ENCODE results near the gene DRICH1. TPM values are rescaled to one million over a fixed set of nuclear protein-coding genes. Genes with fewer than 3 reads are reported as not detected.
"Not testable (repeated sequence)": the region's sequence is repeated elsewhere in the genome, so short reads cannot be mapped to it uniquely, and the experiment has no call there.

DRICH1 gene
- total RNA-seq, 1 experiment from 2014 or later = 0.15 TPM

GRCh38 chr22:23639661-23640060 lies 7.5 kb upstream of the DRICH1 start:
- no TSS peak for BruUV-seq (replicated peaks)
- TF ChIP-seq CTCF (conservative IDR thresholded peaks at IDR 0.05; ENCODE audit: low read depth, low read length) (no peak), EZH2 (IDR thresholded peaks at IDR 0.05; ENCODE audit: low read length, unreplicated experiment) (no peak), EZH2phosphoT487 (IDR thresholded peaks at IDR 0.05; ENCODE audit: borderline replicate concordance, low read length) (no peak)
- Histone ChIP-seq H3K9ac (ENCODE audit: low read length) (no peak overlapping the region), H3K79me2 (ENCODE audit: low read length) (no peaks in the 10 kb centered on the region), H3K4me1 (ENCODE audit: insufficient read depth, low read length) (no peaks in the 10 kb centered on the region), H3K4me2 (ENCODE audit: low read length) (no peak overlapping the region), H4K20me1 (ENCODE audit: low read length) (no peaks in the 10 kb centered on the region), H3F3A (ENCODE audit: low read length, unreplicated experiment) (no peaks in the 10 kb centered on the region), H3K27ac (ENCODE audit: low read length) (no peak overlapping the region), H3K4me3 (ENCODE audit: low read length) (no peak overlapping the region), H2AFZ (ENCODE audit: low read length) (no peak overlapping the region), H3K9me3 (ENCODE audit: low read length) (no peaks in the 10 kb centered on the region), H3K9me2 (replicated peaks; ENCODE audit: low read length) (no peaks in the 10 kb centered on the region), H3K27me3 (ENCODE audit: low read length) (no peaks in the 10 kb centered on the region), H3K36me3 (ENCODE audit: low read depth, low read length) (no peaks in the 10 kb centered on the region)
- DNase-seq (no peak), ATAC-seq (no peak)
- intact Hi-C loops (cut with micrococcal nuclease) = no loop called here
- POLR2A ChIA-PET (ENCODE audit: unreplicated experiment) = no interaction called here
- CTCF ChIA-PET = no interaction called here

GRCh38 chr22:23638611-23639010 lies 6.5 kb upstream of the DRICH1 start:
- Histone ChIP-seq H3K27ac (ENCODE audit: low read length) (no peak overlapping the region), H3F3A (ENCODE audit: low read length, unreplicated experiment) (no peaks in the 10 kb centered on the region), H3K79me2 (ENCODE audit: low read length) (no peaks in the 10 kb centered on the region), H3K4me1 (ENCODE audit: insufficient read depth, low read length) (no peaks in the 10 kb centered on the region), H3K9me3 (ENCODE audit: low read length) (no peaks in the 10 kb centered on the region), H3K27me3 (ENCODE audit: low read length) (no peaks in the 10 kb centered on the region), H3K9me2 (replicated peaks; ENCODE audit: low read length) (no peaks in the 10 kb centered on the region), H3K4me3 (ENCODE audit: low read length) (no peak overlapping the region), H3K36me3 (ENCODE audit: low read depth, low read length) (no peaks in the 10 kb centered on the region), H3K9ac (ENCODE audit: low read length) (no peak overlapping the region), H2AFZ (ENCODE audit: low read length) (no peak overlapping the region), H3K4me2 (ENCODE audit: low read length) (no peak overlapping the region), H4K20me1 (ENCODE audit: low read length) (no peaks in the 10 kb centered on the region)
- CTCF ChIA-PET = no interaction called here
- ATAC-seq (no peak), DNase-seq (no peak)
- BruUV-seq (replicated peaks) = no TSS peak
- intact Hi-C loops (cut with micrococcal nuclease) = no loop called here
- no peak for TF ChIP-seq CTCF (conservative IDR thresholded peaks at IDR 0.05; ENCODE audit: low read depth, low read length)
- POLR2A ChIA-PET (ENCODE audit: unreplicated experiment) = no interaction called here

- H3K79me2 ChIP-seq (ENCODE audit: low read length); BruUV-seq (replicated peaks); H3K4me3 ChIP-seq (ENCODE audit: low read length); intact Hi-C loops (cut with micrococcal nuclease); H2AFZ ChIP-seq (ENCODE audit: low read length); H3K27me3 ChIP-seq (ENCODE audit: low read length); H3F3A ChIP-seq (ENCODE audit: low read length, unreplicated experiment); H3K4me1 ChIP-seq (ENCODE audit: insufficient read depth, low read length); H3K9ac ChIP-seq (ENCODE audit: low read length); H3K36me3 ChIP-seq (ENCODE audit: low read depth, low read length); CTCF ChIA-PET; ATAC-seq; H3K9me2 ChIP-seq (replicated peaks; ENCODE audit: low read length); H3K27ac ChIP-seq (ENCODE audit: low read length); H3K9me3 ChIP-seq (ENCODE audit: low read length); H4K20me1 ChIP-seq (ENCODE audit: low read length); H3K4me2 ChIP-seq (ENCODE audit: low read length); POLR2A ChIA-PET (ENCODE audit: unreplicated experiment); DNase-seq: not testable (repeated sequence)
These were observed 3.2 kb upstream of the DRICH1 start for GRCh38 chr22:23635291-23635690.

GRCh38 chr22:23628056-23628743 lies 3.9 kb downstream of the DRICH1 start:
- CTCF ChIA-PET; H3K27ac ChIP-seq (ENCODE audit: low read length); POLR2A ChIA-PET (ENCODE audit: unreplicated experiment); H3K27me3 ChIP-seq (ENCODE audit: low read length); BruUV-seq (replicated peaks); H3K79me2 ChIP-seq (ENCODE audit: low read length); H3F3A ChIP-seq (ENCODE audit: low read length, unreplicated experiment); ATAC-seq; DNase-seq; intact Hi-C loops (cut with micrococcal nuclease); H4K20me1 ChIP-seq (ENCODE audit: low read length); H3K36me3 ChIP-seq (ENCODE audit: low read depth, low read length); H2AFZ ChIP-seq (ENCODE audit: low read length); H3K4me1 ChIP-seq (ENCODE audit: insufficient read depth, low read length); H3K4me2 ChIP-seq (ENCODE audit: low read length); H3K9ac ChIP-seq (ENCODE audit: low read length); H3K9me3 ChIP-seq (ENCODE audit: low read length); H3K9me2 ChIP-seq (replicated peaks; ENCODE audit: low read length); H3K4me3 ChIP-seq (ENCODE audit: low read length): not testable (repeated sequence)

- H4K20me1 ChIP-seq (ENCODE audit: low read length); H3K27me3 ChIP-seq (ENCODE audit: low read length); H3K27ac ChIP-seq (ENCODE audit: low read length); H3K4me3 ChIP-seq (ENCODE audit: low read length); H3K9ac ChIP-seq (ENCODE audit: low read length); H3K4me1 ChIP-seq (ENCODE audit: insufficient read depth, low read length); H3K36me3 ChIP-seq (ENCODE audit: low read depth, low read length); H3K9me2 ChIP-seq (replicated peaks; ENCODE audit: low read length); ATAC-seq; DNase-seq; CTCF ChIA-PET; H2AFZ ChIP-seq (ENCODE audit: low read length); H3K79me2 ChIP-seq (ENCODE audit: low read length); H3K9me3 ChIP-seq (ENCODE audit: low read length); H3F3A ChIP-seq (ENCODE audit: low read length, unreplicated experiment); intact Hi-C loops (cut with micrococcal nuclease); BruUV-seq (replicated peaks); POLR2A ChIA-PET (ENCODE audit: unreplicated experiment); H3K4me2 ChIP-seq (ENCODE audit: low read length): not testable (repeated sequence)
These were observed 4.6 kb downstream of the DRICH1 start for GRCh38 chr22:23627401-23628055.

Measured in PC-3 (cell line).